Measurements from ENCODE around the gene KCND3. TPM values are rescaled to one million over a fixed set of nuclear protein-coding genes. Genes with fewer than 3 reads are reported as not detected.

KCND3 gene
- polyA plus RNA-seq, 1 donor (not counting 4 experiments of a cell fraction or from before 2014, with no cell fraction given), result 0.21 TPM

GRCh38 chr1:111908011-111908621 lies 81.4 kb downstream of the KCND3 start:
- Histone ChIP-seq H3K4me1 (ENCODE audit: control insufficient read depth, extremely low read depth, insufficient read depth, low read length) (no peaks in the 10 kb centered on the region), H3K27ac (ENCODE audit: control insufficient read depth, insufficient read depth, low read length) (no peak overlapping the region), H3K4me2 (ENCODE audit: control insufficient read depth, extremely low read depth, insufficient read depth, low read depth, low read length) (no peak overlapping the region), H3K9me3 (ENCODE audit: control insufficient read depth, low read depth, low read length) (no peaks in the 10 kb centered on the region), H3K9me1 (ENCODE audit: control insufficient read depth, extremely low read depth, insufficient read depth, low read length) (no peaks in the 10 kb centered on the region), H3K4me3 (ENCODE audit: control insufficient read depth in 2 of 3, extremely low read depth in 1 of 3, insufficient read depth in 2 of 3, low read depth in 1 of 3, low read length in 3 of 3) (no peak overlapping the region), H3K36me3 (ENCODE audit: control insufficient read depth in 2 of 2, extremely low read depth in 1 of 2, insufficient read depth in 2 of 2, low read length in 2 of 2) (no peaks in the 10 kb centered on the region), H4K20me1 (ENCODE audit: control insufficient read depth, extremely low read depth, insufficient read depth, low read length) (no peaks in the 10 kb centered on the region), H3K27me3 (ENCODE audit: control insufficient read depth, extremely low read depth, insufficient read depth, low read length) (peaks cover 5% of the 10 kb centered on the region), H3K9ac (ENCODE audit: control insufficient read depth, extremely low read depth, insufficient read depth, low read length) (no peak overlapping the region), H3K79me2 (ENCODE audit: control insufficient read depth, insufficient read depth, low read length) (no peaks in the 10 kb centered on the region), H2AFZ (ENCODE audit: control insufficient read depth, low read length) (no peak overlapping the region)
- TF ChIP-seq EZH2 (IDR thresholded peaks at IDR 0.05; ENCODE audit: low read length), result no peak
- TF ChIP-seq, protein P1, sequence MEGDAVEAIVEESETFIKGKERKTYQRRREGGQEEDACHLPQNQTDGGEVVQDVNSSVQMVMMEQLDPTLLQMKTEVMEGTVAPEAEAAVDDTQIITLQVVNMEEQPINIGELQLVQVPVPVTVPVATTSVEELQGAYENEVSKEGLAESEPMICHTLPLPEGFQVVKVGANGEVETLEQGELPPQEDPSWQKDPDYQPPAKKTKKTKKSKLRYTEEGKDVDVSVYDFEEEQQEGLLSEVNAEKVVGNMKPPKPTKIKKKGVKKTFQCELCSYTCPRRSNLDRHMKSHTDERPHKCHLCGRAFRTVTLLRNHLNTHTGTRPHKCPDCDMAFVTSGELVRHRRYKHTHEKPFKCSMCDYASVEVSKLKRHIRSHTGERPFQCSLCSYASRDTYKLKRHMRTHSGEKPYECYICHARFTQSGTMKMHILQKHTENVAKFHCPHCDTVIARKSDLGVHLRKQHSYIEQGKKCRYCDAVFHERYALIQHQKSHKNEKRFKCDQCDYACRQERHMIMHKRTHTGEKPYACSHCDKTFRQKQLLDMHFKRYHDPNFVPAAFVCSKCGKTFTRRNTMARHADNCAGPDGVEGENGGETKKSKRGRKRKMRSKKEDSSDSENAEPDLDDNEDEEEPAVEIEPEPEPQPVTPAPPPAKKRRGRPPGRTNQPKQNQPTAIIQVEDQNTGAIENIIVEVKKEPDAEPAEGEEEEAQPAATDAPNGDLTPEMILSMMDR (optimal IDR thresholded peaks at IDR 0.05 in 1 of 3, IDR thresholded peaks at IDR 0.05 in 1 of 3, conservative IDR thresholded peaks at IDR 0.05 in 1 of 3; ENCODE audit: extremely low read depth in 1 of 3, insufficient read depth in 2 of 3, low read length in 3 of 3), result no peak
- no peak for DNase-seq (ENCODE audit: low read depth, low spot score)
- no peak for FAIRE-seq
- dilution Hi-C loops (cut with MboI; ENCODE audit: extremely low pct_ligation_motif_present, low sequenced_read_pairs), result no loop called here

- FAIRE-seq (no peak), DNase-seq (ENCODE audit: low read depth, low spot score) (no peak)
- H3K9me3 ChIP-seq (ENCODE audit: control insufficient read depth, low read depth, low read length), result no peaks in the 10 kb centered on the region
- dilution Hi-C loops (cut with MboI; ENCODE audit: extremely low pct_ligation_motif_present, low sequenced_read_pairs), result no loop called here
- H3K36me3 ChIP-seq (ENCODE audit: control insufficient read depth in 2 of 2, extremely low read depth in 1 of 2, insufficient read depth in 2 of 2, low read length in 2 of 2), result no peaks in the 10 kb centered on the region
- peaks cover 5% of the 10 kb centered on the region for H3K27me3 ChIP-seq (ENCODE audit: control insufficient read depth, extremely low read depth, insufficient read depth, low read length)
- no peak overlapping the region for H3K4me3 ChIP-seq (ENCODE audit: control insufficient read depth in 2 of 3, extremely low read depth in 1 of 3, insufficient read depth in 2 of 3, low read depth in 1 of 3, low read length in 3 of 3)
- no peaks in the 10 kb centered on the region for H3K79me2 ChIP-seq (ENCODE audit: control insufficient read depth, insufficient read depth, low read length)
- H3K9ac ChIP-seq (ENCODE audit: control insufficient read depth, extremely low read depth, insufficient read depth, low read length), result no peak overlapping the region
- no peaks in the 10 kb centered on the region for H4K20me1 ChIP-seq (ENCODE audit: control insufficient read depth, extremely low read depth, insufficient read depth, low read length)
- H3K9me1 ChIP-seq (ENCODE audit: control insufficient read depth, extremely low read depth, insufficient read depth, low read length), result no peaks in the 10 kb centered on the region
- no peak overlapping the region for H2AFZ ChIP-seq (ENCODE audit: control insufficient read depth, low read length)
- H3K4me1 ChIP-seq (ENCODE audit: control insufficient read depth, extremely low read depth, insufficient read depth, low read length), result no peaks in the 10 kb centered on the region
- TF ChIP-seq EZH2 (IDR thresholded peaks at IDR 0.05; ENCODE audit: low read length), result no peak
- TF ChIP-seq, protein P1 (optimal IDR thresholded peaks at IDR 0.05 in 1 of 3, IDR thresholded peaks at IDR 0.05 in 1 of 3, conservative IDR thresholded peaks at IDR 0.05 in 1 of 3; ENCODE audit: extremely low read depth in 1 of 3, insufficient read depth in 2 of 3, low read length in 3 of 3), result no peak
- H3K27ac ChIP-seq (ENCODE audit: control insufficient read depth, insufficient read depth, low read length), result no peak overlapping the region
- no peak overlapping the region for H3K4me2 ChIP-seq (ENCODE audit: control insufficient read depth, extremely low read depth, insufficient read depth, low read depth, low read length)
Measured at GRCh38 chr1:111907321-111907720, 82.1 kb downstream of the KCND3 start.

All from keratinocyte (primary cell).